ENCODE data around the gene SLC15A4. TPM values are rescaled to one million over a fixed set of nuclear protein-coding genes. Genes with fewer than 3 reads are reported as not detected.

Gene SLC15A4
- total and polyA plus RNA-seq, 2 of the 4 experiments (the other 2 are of a cell fraction) = 15.4 to 21.9 TPM

DNA sequence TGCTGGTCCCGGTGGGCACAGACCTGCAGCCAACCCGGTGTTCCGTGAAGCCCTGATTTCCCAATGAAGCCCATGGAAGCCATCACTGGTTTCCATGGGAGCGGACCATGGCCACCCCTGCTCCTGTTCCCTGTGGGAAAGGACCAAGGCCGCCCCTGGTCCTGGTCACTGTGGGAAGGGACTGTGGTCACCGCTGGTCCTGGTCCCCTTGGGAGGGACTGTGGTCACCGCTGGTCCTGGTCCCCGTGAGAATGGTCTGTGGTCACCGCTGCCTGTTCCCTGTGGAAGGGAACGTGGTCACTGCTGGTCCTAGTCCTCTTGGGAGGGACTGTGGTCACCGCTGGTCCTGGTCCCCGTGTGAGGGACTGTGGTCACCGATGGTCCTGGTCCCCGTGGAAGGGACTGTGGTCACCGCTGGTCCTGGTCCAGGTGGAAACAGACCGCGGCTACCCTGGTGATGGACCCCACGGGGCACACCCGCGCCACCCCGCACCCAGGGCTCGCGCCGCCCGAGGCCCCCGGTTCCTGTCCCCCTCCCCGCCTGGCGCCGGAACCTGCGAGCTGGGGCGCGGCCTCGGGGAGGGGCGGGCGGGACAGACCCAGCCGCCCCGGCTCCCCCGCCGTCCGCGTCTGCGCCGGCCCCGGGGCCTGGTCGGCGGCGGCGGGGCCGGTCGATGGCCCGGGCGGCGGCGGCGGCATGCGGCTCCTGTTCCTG is 29.3 kb upstream of the SLC15A4 start, which contains the start of gene GLT1D1:
GLT1D1 (plus strand) TSS at position 594 of the 715 bp plus-strand sequence; CDS start at position 698, 104 bp downstream.
- H2BK20ac ChIP-seq (ENCODE audit: low read depth, low read length) = no peak within 1 kb of the TSS
- H3K9me1 ChIP-seq (ENCODE audit: insufficient read depth, low read length) = no peaks in the 10 kb centered on the region
- H3K4me2 ChIP-seq (ENCODE audit: low read depth, low read length) = no peak within 1 kb of the TSS
- H3K18ac ChIP-seq (ENCODE audit: low read depth, low read length) = no peak within 1 kb of the TSS
- H3K36me3 ChIP-seq (ENCODE audit: control insufficient read depth, insufficient read depth, low read length) = no peaks in the 10 kb centered on the region
- TF ChIP-seq RFX5 (IDR thresholded peaks at IDR 0.05; ENCODE audit: low read depth, low read length) = no peak
- TF ChIP-seq MAZ (IDR thresholded peaks at IDR 0.05; ENCODE audit: borderline replicate concordance, low read depth, low read length) = no peak
- TF ChIP-seq MXI1 (IDR thresholded peaks at IDR 0.05; ENCODE audit: borderline replicate concordance, low read depth, low read length) = no peak
- no peak for TF ChIP-seq CHD1 (IDR thresholded peaks at IDR 0.05; ENCODE audit: low read depth, low read length)
- TF ChIP-seq, protein P1, sequence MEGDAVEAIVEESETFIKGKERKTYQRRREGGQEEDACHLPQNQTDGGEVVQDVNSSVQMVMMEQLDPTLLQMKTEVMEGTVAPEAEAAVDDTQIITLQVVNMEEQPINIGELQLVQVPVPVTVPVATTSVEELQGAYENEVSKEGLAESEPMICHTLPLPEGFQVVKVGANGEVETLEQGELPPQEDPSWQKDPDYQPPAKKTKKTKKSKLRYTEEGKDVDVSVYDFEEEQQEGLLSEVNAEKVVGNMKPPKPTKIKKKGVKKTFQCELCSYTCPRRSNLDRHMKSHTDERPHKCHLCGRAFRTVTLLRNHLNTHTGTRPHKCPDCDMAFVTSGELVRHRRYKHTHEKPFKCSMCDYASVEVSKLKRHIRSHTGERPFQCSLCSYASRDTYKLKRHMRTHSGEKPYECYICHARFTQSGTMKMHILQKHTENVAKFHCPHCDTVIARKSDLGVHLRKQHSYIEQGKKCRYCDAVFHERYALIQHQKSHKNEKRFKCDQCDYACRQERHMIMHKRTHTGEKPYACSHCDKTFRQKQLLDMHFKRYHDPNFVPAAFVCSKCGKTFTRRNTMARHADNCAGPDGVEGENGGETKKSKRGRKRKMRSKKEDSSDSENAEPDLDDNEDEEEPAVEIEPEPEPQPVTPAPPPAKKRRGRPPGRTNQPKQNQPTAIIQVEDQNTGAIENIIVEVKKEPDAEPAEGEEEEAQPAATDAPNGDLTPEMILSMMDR (conservative IDR thresholded peaks at IDR 0.05; ENCODE audit: low read depth, low read length) = no peak
- TF ChIP-seq POLR2A (IDR thresholded peaks at IDR 0.05; ENCODE audit: low read depth, low read length) = no peak
- TF ChIP-seq RCOR1 (IDR thresholded peaks at IDR 0.05; ENCODE audit: insufficient replicate concordance, low read length) = no peak
- TF ChIP-seq SMC3 (IDR thresholded peaks at IDR 0.05; ENCODE audit: low read depth, low read length) = no peak
- TF ChIP-seq RAD21 (IDR thresholded peaks at IDR 0.05; ENCODE audit: low read length) = no peak
- no peak for TF ChIP-seq CEBPB (IDR thresholded peaks at IDR 0.05; ENCODE audit: low read depth, low read length)
- TF ChIP-seq, protein P2, sequence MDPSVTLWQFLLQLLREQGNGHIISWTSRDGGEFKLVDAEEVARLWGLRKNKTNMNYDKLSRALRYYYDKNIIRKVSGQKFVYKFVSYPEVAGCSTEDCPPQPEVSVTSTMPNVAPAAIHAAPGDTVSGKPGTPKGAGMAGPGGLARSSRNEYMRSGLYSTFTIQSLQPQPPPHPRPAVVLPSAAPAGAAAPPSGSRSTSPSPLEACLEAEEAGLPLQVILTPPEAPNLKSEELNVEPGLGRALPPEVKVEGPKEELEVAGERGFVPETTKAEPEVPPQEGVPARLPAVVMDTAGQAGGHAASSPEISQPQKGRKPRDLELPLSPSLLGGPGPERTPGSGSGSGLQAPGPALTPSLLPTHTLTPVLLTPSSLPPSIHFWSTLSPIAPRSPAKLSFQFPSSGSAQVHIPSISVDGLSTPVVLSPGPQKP (IDR thresholded peaks at IDR 0.05; ENCODE audit: borderline replicate concordance, low read depth, low read length) = no peak
- TF ChIP-seq BHLHE40 (IDR thresholded peaks at IDR 0.05; ENCODE audit: low read depth, low read length) = no peak
- no peak for TF ChIP-seq MAFK (IDR thresholded peaks at IDR 0.05; ENCODE audit: low read depth, low read length)
- H4K5ac ChIP-seq (ENCODE audit: low read depth, low read length) = no peak within 1 kb of the TSS
- ChIA-PET POLR2A (ENCODE audit: unreplicated experiment) (no interaction called here), CTCF (no interaction called here)
- H3K9me3 ChIP-seq (ENCODE audit: control insufficient read depth, insufficient read depth, low read length) = peaks cover 3% of the 10 kb centered on the region
- H2AK5ac ChIP-seq (ENCODE audit: low read depth, low read length) = no peak within 1 kb of the TSS
- no peak within 1 kb of the TSS for H3K9ac ChIP-seq (ENCODE audit: low read depth, low read length)
- dilution Hi-C loops (cut with HindIII; ENCODE audit: low sequenced_read_pairs, unreplicated experiment) = no loop called here
- no peak within 1 kb of the TSS for H2AFZ ChIP-seq (replicated peaks; ENCODE audit: low read length, poor library complexity)
- H4K8ac ChIP-seq (ENCODE audit: low read depth in 2 of 2, low read length in 2 of 2) = no peak within 1 kb of the TSS
- in situ Hi-C loops (cut with MboI; ENCODE audit: low sequenced_read_pairs) = no loop called here
- DNase-seq (no peak), ATAC-seq (ENCODE audit: low read depth) (no peak)
- no peaks in the 10 kb centered on the region for H3K4me1 ChIP-seq (ENCODE audit: control insufficient read depth, insufficient read depth, low read length)
- no peak within 1 kb of the TSS for H3K27ac ChIP-seq (ENCODE audit: insufficient read depth, low read length)
- H4K91ac ChIP-seq (ENCODE audit: insufficient read depth, low read depth, low read length) = no peak within 1 kb of the TSS
- H2BK5ac ChIP-seq (ENCODE audit: low read depth, low read length, poor library complexity, severe bottlenecking) = no peak within 1 kb of the TSS
- no peak within 1 kb of the TSS for H2BK15ac ChIP-seq (ENCODE audit: low read depth, low read length)
- no peak within 1 kb of the TSS for H2BK120ac ChIP-seq (ENCODE audit: low read depth, low read length)
- H3K23ac ChIP-seq (ENCODE audit: low read depth, low read length) = no peak within 1 kb of the TSS
- no peak within 1 kb of the TSS for H3K56ac ChIP-seq (ENCODE audit: extremely low read depth, insufficient read depth, low read length)
- H3K4me3 ChIP-seq (ENCODE audit: insufficient read depth, low read depth, low read length) = no peak within 1 kb of the TSS
- no peaks in the 10 kb centered on the region for H4K20me1 ChIP-seq (ENCODE audit: insufficient read depth, low read length)
- H3K79me1 ChIP-seq (ENCODE audit: low read depth in 1 of 2, low read length in 2 of 2) = no peaks in the 10 kb centered on the region
- intact Hi-C loops (cut with micrococcal nuclease) = no loop called here
- H3K27me3 ChIP-seq (ENCODE audit: control insufficient read depth, insufficient read depth, low read length) = no peaks in the 10 kb centered on the region
- no peak within 1 kb of the TSS for H2AK9ac ChIP-seq (replicated peaks; ENCODE audit: low read depth, low read length, poor library complexity)
- 42% methylated on average over 11 of the region's 56 CpGs; no CpG with 5 or more reads in 1 of the 2 experiments for WGBS, 2 experiments (ENCODE audit: extremely low coverage in 2 of 2, insufficient read length in 1 of 2)
- H3K14ac ChIP-seq (replicated peaks; ENCODE audit: low read depth, low read length) = no peak within 1 kb of the TSS
- no TSS peak for BruUV-seq (replicated peaks)
- H3K4ac ChIP-seq (ENCODE audit: low read depth, low read length) = no peak within 1 kb of the TSS

Measured in IMR-90 (cell line).